Kasumi-1 (cell line): ENCODE data around the gene MED23.

Experiments used
- DNase-seq, 2 experiments: peaks; one replicate each; lab custom pipeline; 2025; lab: John Stamatoyannopoulos, UW

MED23 gene

DNA sequence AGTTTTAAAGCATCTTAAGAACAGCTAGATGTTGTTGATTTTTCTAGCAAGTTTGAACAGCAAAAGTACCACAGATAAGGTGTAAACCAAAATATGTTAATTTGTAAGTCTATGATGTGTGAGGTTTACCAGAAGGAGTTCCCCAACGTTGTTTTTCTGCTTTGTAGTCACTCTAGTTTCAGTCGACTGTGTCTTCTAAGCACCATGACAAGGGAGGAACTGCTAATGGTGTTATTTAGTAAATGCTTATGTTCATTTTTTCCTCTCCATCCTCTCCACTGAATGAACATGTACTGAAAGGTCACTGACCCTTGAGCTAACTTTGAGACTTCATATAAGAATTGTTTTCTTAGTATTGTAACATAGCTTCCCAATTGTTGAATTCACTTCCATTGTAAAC, 12.1 kb upstream of the MED23 start:
- no peak for DNase-seq

DNA sequence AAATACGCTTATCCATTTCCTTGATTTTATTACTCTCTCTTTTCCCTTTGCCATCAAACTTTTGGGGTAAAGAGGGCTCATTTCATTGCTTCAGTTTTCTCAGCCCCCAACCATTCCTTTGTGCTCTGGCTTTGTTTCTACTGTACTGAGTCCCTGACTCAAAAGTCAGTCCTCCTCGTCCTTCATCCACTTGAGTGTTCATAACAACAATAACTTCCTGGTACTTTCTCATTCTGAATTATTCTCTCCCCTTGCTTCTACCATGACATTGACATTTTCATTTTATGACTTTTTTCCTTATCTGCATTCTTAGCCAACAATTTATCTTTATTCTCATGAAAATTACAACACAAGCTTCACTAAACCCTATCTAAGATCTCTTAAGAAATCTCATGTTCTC, 10.0 kb upstream of the MED23 start:
- no peak for DNase-seq

DNA sequence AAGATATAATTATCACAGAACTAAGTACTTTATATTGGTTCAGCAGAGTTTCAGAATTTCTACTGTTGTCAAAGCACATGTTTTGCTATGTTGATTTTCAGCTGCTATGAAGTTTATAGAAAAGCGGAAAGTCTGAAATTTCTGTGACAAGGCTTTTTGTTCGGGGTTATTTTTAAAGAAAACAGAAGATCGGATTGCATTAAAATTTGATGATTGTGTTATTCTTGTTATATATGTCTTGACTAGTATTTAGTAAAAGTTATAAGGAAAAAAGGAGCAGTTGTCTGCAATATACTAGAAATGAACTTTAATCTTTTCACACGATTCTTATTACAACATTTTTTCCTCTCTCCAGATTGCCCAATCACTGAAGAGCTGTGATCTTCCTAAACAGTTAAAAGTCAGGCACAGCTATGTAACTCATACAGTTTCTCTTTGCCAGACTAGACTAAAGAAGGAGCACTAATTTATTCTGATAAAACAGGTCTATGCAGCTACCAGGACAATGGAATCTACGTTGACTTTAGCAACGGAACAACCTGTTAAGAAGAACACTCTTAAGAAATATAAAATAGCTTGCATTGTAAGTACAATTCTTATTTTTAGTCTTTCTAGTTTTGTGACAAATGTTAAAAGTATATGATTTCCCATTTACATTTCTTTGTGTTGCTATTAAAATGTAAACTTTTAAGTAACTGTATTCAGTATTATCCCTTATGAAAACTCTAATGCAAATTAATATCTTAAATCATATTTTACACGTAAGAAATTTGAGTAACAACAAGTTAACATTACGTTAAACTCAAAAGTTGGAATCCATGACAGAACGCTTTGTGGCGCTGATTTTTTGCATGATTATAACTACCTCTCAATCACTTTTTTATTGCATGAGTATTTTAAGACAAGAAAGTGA, 9.1 kb upstream of the MED23 start, which contains the start of gene ENPP3:
Gene ENPP3 (plus strand): TSS at position 423 of the 913 bp plus-strand sequence. CDS start 83 bp downstream, at position 506.
- no peak for DNase-seq

DNA sequence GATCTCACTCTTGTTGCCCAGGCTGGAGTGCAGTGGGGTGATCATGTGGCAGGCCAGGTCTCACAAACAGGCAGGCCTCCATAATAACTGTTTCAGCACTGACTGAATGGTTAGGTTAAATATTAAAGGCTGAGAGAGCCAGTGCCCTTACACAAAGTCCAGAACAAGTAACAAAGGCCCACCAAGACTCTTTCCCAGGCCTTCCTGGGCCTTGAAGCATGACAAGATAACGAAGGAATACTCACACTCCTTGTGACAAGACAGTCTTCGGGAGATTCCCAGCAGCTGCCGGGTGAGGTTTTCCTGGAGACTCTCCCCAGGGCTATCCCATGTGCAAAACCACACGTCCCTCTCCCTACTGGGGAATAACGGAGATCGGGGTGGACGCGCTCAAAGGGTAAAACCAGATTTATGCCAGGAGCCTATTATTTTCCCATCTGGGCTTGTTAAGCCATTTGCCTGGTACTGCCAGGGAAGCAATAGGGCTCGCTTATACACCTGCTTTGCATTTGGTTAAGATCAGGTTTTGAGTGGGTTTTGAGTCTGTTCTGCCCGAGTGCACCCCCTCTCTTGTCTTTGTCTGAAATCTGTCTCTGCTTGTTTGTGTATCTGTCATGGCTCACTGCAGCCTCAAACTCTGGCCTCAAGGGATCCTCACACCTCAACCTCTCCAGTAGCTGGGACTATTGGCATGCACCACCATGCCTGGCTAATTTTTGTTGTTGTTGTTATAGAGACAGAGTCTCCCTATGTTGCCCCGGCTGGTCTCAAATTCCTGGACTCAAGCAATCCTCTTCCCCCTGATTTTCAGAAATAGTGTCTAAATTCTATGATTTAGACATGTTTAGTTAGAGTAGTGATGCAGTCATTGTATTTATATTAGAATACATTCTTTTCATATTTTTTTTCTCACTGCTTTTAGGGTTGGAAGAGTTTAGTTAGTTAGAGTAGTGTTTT, 7.6 kb upstream of the MED23 start:
- DNase-seq = no peak

DNA sequence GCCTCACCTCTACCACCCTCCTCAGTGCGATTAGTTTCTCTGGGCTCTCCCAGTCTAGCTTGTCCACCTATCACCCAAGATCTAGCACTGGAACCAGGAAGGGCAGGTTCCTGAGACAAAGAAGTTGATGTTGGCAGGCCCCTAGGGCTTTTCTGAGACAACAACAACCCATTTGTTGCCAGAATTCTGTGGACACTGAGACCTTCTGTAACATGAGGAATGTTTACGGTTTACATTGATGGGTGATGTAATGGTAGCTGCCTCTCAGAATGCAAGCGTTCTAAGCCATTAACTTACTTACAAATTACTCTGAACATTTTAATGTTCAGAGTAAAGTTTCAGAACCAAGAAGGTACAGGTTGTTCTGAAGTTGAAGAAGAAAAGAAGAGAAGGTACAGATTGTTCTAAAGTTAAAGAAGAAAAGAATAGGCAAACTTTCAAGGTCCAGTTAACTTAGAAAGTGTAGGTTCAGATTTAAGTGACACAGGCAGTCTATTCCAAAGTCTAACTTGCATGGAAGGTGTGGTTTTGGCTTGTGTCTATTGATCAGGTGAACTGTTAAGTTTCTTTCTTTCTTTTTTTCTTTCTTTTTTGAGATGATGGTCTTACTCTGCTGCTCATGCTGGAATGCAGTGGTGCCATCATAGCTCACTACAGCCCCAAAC, 3.7 kb upstream of the MED23 start:
- no peak for DNase-seq

DNA sequence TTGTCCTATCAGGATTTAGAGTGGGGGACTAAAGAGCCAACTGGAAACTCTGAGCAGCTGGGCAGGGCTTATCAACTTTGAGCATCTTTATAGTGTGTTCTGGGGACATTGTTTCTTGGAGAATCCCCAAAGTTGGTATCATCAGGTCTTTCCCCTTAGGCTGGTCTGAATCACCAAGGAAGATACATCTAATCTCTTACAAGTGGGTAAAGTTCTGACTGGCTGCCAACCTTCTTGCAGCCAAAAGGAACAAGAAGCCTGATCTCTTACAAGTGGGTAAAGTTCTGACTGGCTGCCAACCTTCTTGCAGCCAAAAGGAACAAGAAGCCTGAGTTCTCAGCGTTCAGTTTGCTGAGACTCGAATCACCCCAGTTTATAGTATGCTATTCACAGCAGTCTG, 1.6 kb upstream of the MED23 start:
- no peak for DNase-seq

DNA sequence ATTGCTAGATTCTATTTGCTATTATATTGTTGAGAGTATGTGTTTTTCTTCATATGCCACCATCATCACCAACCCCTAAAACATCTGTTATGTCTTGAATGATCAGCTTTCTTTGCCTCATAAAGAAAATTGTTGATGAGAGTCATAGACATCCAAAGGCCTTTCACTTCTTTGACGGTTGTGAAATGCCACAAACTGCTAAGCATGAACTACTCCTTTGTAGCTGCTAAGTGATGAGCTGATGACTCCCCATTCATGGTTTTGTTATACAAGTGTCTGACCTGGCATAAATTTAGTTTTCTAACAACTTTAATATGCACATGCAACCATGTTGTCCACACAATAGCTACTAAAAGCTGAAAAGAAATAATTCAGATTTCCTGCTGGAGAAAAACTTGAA, 684 bp upstream of the MED23 start:
- DNase-seq = no peak

DNA sequence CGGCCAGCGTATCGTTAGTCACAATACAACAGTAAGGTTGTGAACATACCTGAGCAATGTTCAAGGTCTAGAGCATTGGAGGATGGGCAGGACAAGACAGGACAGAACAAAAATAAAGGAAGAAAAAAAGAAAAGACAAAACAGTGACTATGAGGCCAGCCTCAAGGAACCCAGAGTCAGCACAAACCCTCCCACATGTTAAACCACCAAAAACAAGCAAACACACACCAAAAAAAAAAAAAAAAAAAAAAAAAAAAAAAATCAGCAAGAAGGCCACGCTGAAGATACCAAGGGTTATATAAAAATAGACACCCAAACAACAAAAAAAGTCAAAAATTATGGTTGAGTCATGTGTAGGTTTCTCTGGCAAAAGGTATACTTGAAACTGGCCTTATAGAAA, 12.8 kb downstream of the MED23 start:
- no peak for DNase-seq

DNA sequence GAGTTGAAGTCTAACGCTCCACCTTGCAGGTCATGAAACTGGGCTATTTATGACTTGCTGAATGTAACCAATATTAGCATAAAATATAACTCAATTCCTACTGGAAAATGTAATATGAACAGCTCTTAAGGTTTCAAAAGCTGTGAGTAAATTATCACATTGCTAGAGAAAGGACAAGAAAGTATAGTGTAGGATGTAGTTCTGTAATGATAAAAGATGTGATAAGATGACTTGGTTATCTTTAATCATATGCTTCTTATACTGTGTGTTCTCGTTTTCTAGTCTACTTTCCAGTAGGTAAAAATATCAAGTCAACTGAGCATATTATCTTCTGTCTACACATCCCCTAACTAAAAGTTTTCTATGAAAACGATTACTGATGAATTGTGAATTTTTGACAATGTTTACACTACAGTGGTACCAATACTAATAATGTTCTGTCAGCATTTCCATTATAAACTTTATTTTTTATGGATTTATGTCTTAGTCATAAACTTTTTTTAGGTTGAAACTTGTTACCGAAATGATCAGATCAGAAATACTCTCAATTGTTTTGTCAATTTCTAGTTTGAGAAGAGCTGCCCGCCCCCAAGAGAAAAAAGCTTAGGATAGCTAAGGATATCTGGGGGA, 14.6 kb downstream of the MED23 start:
- DNase-seq = no peak

DNA sequence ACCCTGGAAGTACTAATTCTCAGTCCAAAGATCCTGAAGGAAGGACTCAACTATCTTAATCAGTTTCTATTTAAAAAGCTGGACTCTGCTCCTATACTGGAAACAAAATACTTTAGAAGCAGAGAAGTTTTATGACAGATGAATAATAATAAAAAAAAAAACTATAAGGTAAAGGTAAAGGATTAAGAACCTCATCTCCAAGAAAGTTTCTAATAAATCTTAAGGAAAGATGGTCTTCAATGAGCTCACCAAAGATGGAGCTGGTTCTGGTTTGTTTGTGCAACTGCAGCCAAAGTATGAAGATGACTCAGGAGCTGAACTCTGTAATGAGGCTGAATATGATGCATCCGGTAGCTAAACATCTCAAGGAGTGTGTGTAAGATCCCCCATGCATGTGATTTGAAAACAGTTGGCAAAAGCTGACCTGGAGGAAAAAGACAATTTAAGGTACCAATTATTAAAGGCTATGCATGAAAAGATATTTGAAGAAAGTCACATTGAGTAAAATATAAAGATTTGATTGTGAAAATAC, 25.2 kb downstream of the MED23 start:
- no peak for DNase-seq

DNA sequence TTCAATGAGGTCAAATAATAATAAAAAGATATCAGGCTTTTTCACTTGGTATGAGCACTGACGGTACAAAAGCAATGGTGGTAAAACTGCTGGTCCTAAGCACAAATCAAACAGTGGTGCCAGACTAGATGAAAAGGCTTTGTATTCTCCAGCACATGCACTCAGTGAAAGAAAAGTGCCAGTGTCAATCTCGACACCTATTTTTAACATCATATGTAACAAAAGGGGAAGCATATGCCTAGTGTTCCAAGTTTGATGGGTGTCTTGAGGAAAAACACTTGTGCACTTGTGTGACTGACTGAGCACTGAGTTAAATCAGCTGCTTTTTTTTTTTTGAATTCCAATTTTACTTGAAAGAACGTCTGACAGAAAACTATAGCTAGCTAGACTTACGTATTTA, 27.3 kb downstream of the MED23 start:
- DNase-seq = no peak

DNA sequence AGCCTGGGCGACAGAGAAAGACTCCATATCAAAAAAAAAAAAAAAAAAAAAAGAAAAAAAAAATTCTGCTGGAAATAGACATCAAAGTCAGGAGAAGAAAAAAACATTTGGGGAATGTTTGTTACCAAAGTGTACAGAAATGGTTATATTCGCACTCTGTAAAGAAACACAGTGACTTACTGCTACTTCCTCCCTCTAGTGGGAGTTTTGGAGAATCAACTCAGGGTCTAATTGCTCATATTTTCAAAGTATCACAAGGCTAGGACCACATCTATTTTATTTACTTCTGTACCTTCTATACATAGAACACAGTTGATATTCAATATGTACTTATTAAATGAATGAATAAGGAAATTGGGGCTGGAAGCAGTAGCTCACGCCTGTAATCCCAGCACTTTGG, 30.6 kb downstream of the MED23 start:
- peak; percentile 62 to 64 for DNase-seq

DNA sequence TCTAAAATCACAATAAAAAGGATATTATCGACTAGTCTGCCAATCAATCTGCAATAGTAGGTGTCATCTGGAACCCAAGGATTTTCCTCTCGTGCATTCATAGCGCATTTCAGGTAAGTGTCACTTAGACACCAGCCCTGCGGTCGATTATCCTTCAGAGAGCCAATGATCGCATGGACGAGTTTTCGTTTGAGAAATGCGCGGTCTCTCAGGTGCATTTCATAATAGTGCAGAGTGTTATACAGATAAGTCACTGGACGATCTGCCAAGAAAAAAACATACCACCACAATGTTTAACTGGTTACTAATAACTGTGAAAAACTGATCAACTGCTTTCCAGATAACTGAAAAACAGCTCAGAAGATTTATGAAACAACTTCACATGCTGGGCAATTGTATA, 34.0 kb downstream of the MED23 start:
- DNase-seq = no peak

DNA sequence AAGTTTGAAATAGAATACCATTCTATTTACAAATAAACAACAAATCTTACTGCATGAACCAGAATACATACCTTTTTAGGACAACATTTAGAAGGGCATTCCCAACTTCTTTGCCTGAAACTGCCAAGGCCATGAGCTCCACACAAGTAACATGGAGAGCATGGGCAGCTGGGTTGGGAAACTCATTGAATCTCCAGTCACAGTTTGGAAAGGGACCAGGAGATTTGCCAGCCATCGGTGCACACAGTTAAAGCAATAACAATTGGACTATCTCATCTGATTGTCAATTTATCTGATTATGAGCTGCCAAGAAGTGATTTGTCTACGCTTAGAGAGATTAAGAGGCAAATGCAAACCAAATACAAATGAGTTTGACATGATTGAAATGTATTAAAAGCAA, 35.1 kb downstream of the MED23 start:
- no peak for DNase-seq

DNA sequence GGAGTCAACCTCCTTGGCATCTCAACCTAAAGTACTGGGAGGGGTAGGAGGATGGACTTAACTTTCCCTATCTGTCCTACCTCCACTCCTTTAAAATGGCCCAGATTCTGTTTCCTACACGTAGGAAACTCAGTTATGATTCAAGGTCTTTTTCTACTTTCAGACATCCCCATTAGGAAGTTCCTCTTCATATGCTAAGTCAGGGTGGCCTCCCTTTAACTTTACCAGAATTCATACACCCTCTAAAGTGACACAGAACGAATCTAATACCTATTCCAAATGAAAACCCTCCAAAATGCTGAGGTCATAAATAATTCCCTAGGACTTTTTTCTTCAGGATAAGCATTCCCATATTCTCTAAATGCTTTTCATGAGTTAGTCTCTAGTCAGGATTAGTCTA, 39.4 kb downstream of the MED23 start:
- no peak for DNase-seq

DNA sequence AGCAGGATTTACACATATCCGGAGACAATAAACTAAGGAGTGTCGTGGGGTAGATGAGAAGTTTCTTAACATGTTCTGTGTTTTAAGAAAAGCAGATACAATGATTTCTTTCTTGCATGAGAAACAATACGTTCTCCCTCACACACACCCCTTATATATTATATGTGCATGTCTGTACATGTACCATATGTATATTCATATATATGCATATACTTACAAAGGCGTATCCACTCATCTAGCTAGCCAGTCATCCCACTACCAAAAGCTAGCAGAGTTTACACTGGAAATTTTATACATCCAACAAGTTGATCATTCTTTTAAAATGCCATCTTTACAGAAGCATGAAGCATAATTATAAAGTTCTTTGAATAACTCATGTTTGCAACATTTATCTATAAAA, 40.1 kb downstream of the MED23 start:
- DNase-seq = no peak

DNA sequence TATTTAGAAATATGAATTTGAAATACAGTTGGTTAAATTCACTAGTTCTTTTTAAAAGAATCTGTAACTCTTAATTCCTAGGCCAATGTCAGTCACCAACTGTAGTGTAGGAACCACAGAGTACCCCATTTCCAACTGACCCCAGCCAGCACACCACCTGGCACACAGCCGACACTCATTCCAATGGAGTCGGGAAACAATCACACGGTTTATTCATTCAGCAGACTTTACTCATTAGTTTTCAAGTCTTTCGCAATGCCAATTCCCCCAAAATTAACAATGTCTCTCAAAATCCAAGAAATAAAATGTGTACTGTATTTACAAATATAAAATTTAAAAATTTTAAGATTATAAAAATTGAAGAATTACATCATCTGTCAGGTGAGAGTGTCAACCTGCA, 41.5 kb downstream of the MED23 start:
- DNase-seq = no peak

DNA sequence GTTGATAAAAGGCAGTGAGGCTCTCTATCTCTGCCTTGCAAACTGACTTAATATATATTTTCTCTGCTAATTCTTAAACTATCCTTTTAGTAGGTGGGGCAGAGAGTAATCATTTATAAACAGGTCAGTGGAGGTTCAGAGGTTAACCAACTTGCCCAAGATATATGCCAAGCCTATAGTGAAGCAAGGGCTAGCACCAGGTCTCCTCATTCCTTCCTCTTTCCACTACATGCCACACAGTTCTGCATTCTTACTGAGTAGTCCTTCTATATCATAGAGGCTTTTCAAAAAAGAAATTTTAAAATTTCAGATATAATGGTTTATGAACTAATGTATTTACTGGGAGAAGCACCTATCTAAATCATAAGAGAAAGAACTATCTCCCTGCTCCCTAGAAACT, 46.5 kb downstream of the MED23 start:
- DNase-seq = peak; percentile 8 to 27

DNA sequence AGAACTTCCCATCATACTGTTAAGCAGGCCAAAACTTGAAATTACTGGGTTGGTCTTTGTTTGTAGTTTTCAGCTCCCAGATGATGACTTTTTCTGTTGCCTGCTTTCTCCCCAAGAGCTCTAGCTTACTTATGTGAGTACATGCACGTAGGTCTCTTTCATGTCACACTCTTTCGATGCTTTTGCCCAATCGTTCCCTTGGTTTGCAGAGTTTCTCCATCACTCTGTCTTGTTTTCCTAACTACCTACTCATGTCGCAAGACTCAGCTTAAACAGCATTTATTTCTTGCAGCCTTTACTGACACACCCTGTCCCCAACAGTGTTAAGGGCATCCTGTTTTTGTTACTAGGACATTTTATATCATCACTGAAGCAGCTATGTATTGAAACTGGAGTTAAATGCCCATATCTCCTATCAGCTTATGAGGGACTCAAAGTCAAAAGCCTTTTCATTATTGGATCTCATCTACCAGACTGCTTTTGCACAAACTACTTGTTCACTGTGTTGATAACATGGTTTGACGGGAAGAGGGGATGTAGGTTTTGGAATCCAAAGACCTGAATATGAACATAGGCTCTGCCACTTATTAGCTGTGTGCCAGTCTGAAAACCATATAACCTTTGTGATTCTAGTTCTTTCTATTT, 52.1 kb downstream of the MED23 start:
- DNase-seq = no peak

DNA sequence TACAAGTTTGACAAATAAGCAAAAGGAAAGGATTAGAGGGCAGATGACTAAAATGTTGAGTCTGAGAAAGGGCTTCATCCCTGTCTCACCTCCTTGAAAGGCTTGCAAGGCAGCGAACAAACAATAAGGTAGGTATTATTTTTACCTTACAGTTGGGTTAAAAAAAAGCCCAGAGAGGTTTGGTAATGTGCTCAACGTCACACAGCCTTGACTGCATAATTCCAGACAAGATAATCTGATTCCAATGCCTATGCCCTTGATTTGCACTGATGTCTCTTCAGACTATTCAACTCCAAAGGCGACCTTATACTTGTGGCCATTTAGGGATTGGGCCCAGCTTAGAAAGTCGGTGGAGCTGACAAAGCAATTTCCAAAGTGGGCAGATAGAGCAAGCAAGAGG, 53.4 kb downstream of the MED23 start:
- DNase-seq = no peak

DNA sequence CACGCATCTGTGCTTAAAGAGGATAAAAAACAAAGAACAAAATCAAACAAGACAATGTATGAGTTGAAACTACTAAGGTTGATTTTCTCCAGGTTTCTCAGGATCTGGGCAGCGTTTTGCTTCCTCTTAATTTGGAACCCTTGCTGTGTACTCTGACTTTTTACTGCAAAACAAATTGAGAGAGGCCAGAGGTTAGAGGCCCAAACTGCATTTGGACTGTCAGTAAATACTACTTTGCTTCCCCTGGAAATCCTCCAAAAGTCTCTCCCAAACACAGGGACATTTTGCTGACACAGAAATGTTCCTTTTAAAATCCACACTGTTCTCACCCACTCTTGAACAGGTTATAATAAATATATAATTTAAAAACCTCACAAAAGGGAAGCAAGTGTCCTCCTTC, 53.9 kb downstream of the MED23 start:
- no peak for DNase-seq
